KMS-11 (cell line): ENCODE measurements around the gene FAF1.

Experiments
- H2AFZ ChIP-seq: fragments of 200-600 bp; sonication (generic); 2 replicates; pipeline ENCODE4 v1.6.1; 2016; ENCODE audit warnings: antibody characterized with exemption, mixed run types, low read depth
- H3K27ac ChIP-seq: fragments of 200-600 bp; sonication (generic); 2 replicates; pipeline ENCODE4 v1.6.1; 2016; ENCODE audit warnings: mild to moderate bottlenecking, mixed run types
- H3K27me3 ChIP-seq: fragments of 200-600 bp; sonication (generic); 2 replicates; pipeline ENCODE4 v1.6.1; 2017; ENCODE audit warnings: mild to moderate bottlenecking, low read depth, mixed run types, moderate library complexity; ENCODE audit not compliant: insufficient read depth
- H3K36me3 ChIP-seq: fragments of 200-600 bp; sonication (generic); 2 replicates; pipeline ENCODE4 v1.6.1; 2017; ENCODE audit warnings: mild to moderate bottlenecking, mixed run types; ENCODE audit not compliant: insufficient read depth
- H3K4me1 ChIP-seq: fragments of 200-600 bp; sonication (generic); 2 replicates; pipeline ENCODE4 v1.6.1; 2016; ENCODE audit warnings: mild to moderate bottlenecking, low read depth, mixed run types; ENCODE audit not compliant: poor library complexity, severe bottlenecking
- H3K4me2 ChIP-seq: fragments of 200-600 bp; sonication (generic); 2 replicates; pipeline ENCODE4 v1.7.0; 2016; ENCODE audit warnings: mild to moderate bottlenecking, mixed run types
- H3K4me3 ChIP-seq: fragments of 200-600 bp; sonication (generic); IDR thresholded peaks from 2 replicates; pipeline ENCODE4 v1.6.1; 2017; ENCODE audit warnings: low read depth, low read length, mixed read lengths; ENCODE audit not compliant: insufficient read depth
- H3K79me2 ChIP-seq: fragments of 200-600 bp; sonication (generic); 2 replicates; pipeline ENCODE4 v1.6.1; 2016; ENCODE audit warnings: low read depth, mixed run types; ENCODE audit not compliant: insufficient read depth
- H3K9ac ChIP-seq: fragments of 200-600 bp; sonication (generic); 2 replicates; pipeline ENCODE4 v1.6.1; 2016; ENCODE audit warnings: mild to moderate bottlenecking, mixed run types
- H4K20me1 ChIP-seq: fragments of 200-600 bp; sonication (generic); 2 replicates; pipeline ENCODE4 v1.6.1; 2016; ENCODE audit warnings: mild to moderate bottlenecking, mixed run types; ENCODE audit not compliant: insufficient read depth
- TF ChIP-seq, protein P1 (sequence below): fragments of 200-600 bp; sonication (generic); conservative IDR thresholded peaks from 2 replicates; pipeline ENCODE4 v1.6.1; 2017; ENCODE audit warnings: low read depth, mild to moderate bottlenecking, antibody characterized with exemption, low read length, moderate library complexity, mixed read lengths

FAF1 gene

DNA sequence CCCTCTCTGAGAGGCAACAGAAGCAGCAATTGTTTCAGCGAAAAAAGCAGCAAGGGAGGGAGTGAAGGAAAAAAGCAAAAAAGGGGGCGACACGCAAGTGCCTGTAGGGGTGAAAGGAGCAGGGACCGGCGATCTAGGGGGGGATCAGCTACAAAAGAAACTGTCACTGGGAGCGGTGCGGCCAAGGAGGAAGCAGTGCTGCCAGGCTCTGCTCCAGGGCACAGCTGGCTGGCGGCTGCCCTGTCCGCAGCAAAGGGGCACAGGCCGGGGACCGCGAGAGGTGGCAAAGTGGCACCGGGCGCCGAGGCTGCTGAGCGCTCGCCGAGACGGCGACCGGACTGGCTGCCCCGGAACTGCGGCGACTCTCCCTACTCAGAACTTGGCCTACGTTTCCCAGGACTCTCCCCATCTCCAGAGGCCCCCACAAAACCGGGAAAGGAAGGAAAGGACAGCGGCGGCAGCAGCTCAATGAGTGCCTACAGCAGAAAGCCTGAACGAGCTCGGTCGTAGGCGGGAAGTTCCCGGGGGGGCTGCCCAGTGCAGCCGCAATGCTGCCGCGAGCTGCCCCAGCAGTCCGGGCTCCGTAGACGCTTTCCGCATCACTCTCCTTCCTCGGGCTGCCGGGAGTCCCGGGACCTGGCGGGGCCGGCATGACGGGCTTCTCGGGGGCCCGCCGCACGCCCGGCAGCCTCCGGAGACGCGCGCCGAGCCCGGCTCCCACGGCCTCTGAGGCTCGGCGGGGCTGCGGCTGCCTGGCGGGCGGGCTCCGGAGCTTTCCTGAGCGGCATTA, 8.9 kb upstream of the FAF1 start:
- Histone ChIP-seq H3K36me3 (peaks cover 10% of the 10 kb centered on the region; the same call in 1 of the 2 replicates), H3K9ac (peak overlapping the region; percentile 98), H3K4me2 (no peak overlapping the region), H3K79me2 (peaks cover 71% of the 10 kb centered on the region), H4K20me1 (no peaks in the 10 kb centered on the region), H3K4me3 (no peak overlapping the region), H2AFZ (no peak overlapping the region), H3K4me1 (no peaks in the 10 kb centered on the region), H3K27ac (peak overlapping the region; percentile 99), H3K27me3 (no peaks in the 10 kb centered on the region)
- TF ChIP-seq, protein P1, sequence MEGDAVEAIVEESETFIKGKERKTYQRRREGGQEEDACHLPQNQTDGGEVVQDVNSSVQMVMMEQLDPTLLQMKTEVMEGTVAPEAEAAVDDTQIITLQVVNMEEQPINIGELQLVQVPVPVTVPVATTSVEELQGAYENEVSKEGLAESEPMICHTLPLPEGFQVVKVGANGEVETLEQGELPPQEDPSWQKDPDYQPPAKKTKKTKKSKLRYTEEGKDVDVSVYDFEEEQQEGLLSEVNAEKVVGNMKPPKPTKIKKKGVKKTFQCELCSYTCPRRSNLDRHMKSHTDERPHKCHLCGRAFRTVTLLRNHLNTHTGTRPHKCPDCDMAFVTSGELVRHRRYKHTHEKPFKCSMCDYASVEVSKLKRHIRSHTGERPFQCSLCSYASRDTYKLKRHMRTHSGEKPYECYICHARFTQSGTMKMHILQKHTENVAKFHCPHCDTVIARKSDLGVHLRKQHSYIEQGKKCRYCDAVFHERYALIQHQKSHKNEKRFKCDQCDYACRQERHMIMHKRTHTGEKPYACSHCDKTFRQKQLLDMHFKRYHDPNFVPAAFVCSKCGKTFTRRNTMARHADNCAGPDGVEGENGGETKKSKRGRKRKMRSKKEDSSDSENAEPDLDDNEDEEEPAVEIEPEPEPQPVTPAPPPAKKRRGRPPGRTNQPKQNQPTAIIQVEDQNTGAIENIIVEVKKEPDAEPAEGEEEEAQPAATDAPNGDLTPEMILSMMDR, result no peak

DNA sequence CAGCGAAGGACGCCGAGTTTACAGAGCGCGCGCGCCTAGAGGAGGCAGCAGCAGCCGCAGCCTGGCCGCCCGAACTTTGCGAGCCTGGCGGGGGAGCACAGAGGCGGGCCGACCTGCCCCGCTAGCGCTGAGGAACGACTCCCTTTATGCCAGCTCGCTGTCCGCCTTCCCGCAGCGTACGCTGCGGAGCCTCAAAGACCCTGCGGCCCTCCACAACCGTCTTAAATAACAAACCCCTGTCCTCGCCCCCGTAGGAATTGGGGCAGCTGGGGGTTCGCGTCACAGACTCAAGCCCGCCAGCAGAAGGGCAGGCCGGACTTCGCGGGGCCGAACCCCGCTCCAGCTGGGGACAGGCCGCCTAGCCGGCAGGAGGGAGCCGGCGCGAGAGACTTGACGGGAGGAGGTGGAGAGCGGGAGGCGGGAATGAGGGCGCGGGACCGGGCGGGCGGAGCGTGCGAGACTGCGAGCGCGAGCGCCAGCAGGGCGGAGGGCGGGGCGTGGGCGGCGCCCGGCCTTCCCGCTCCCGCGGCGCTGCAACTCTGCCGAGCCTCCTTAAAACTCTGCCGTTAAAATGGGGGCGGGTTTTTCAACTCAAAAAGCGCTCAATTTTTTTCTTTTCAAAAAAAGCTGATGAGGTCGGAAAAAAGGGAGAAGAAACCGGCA, 8.2 kb upstream of the FAF1 start:
- TF ChIP-seq, protein P1, result no peak
- no peak overlapping the region for H3K4me3 ChIP-seq
- H3K36me3 ChIP-seq, result peaks cover 8% of the 10 kb centered on the region; the same call in 1 of the 2 replicates
- H2AFZ ChIP-seq, result no peak overlapping the region
- H4K20me1 ChIP-seq, result no peaks in the 10 kb centered on the region
- peak overlapping the region; percentile 54; the same call in 1 of the 2 replicates for H3K4me2 ChIP-seq
- no peaks in the 10 kb centered on the region for H3K27me3 ChIP-seq
- peak overlapping the region; percentile 99 for H3K27ac ChIP-seq
- H3K79me2 ChIP-seq, result peaks cover 63% of the 10 kb centered on the region
- peak overlapping the region; percentile 98 for H3K9ac ChIP-seq
- no peaks in the 10 kb centered on the region for H3K4me1 ChIP-seq

DNA sequence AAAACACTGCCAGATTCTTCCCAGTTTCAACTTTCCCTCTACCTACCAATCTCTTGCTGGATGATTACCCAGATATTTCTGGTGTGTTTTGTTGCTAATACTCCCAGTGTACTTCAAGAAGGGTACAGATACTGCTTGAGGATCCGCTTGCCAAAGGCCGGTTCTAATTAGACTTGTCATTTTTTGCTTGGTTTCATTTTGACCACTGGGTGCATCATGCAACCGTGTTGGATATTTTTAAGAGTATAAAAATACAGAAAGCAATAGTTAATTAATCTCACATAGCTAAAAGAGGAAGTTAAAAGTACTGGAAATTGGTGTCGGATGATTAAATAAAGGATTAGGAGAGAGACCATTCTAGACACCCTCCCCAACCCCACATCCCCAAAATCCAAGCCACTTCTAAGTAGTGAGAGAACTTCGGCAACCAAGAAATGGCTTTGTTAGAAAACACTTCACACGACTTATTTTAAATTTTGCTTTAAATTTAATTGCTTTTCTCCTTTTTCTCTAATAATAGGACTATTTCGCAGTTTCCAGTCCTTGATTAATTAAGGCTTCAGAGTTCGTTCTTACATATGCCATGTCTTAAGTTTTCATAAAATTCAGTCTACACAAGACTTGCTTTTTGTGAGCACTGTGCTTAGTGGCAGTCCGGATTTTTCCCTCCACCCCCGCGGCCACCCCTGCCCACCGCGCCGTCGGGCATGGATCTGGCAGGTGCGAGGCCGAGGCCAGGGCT, 7.5 kb upstream of the FAF1 start:
- TF ChIP-seq, protein P1, result no peak
- H3K79me2 ChIP-seq, result peaks cover 56% of the 10 kb centered on the region
- no peaks in the 10 kb centered on the region for H3K27me3 ChIP-seq
- H3K4me1 ChIP-seq, result no peaks in the 10 kb centered on the region
- H3K9ac ChIP-seq, result peak overlapping the region; percentile 98
- H2AFZ ChIP-seq, result no peak overlapping the region
- no peaks in the 10 kb centered on the region for H4K20me1 ChIP-seq
- H3K4me2 ChIP-seq, result peak overlapping the region; percentile 54
- H3K27ac ChIP-seq, result peak overlapping the region; percentile 99
- H3K36me3 ChIP-seq, result peaks cover 1% of the 10 kb centered on the region; the same call in 1 of the 2 replicates
- no peak overlapping the region for H3K4me3 ChIP-seq

DNA sequence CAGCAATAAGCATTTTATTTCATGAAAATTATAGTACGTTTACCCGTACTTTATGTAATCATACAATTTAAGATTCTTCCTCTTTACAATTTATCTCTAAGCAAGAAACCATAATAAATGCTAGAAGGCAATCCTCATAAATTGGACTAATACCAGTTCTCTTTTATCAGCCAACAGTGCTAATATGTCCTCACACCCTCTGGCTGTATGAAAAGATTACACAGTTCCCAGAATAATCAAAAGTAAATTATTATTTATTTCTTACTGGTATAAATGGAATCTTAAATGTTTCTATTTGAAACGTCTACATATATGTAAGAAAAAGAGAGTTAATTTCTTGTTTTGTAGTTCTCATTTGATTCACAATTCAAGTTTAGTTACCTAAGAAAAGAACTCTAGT, 6.9 kb upstream of the FAF1 start:
- Histone ChIP-seq H3K79me2 (peaks cover 52% of the 10 kb centered on the region), H3K4me2 (peak overlapping the region; percentile 54), H3K4me3 (no peak overlapping the region), H3K4me1 (no peaks in the 10 kb centered on the region), H3K27ac (peak overlapping the region; percentile 99), H3K9ac (peak overlapping the region; percentile 98), H2AFZ (no peak overlapping the region), H4K20me1 (no peaks in the 10 kb centered on the region), H3K27me3 (no peaks in the 10 kb centered on the region), H3K36me3 (no peaks in the 10 kb centered on the region)
- TF ChIP-seq, protein P1, result no peak
